AG09309 (cell line): Measurements from ENCODE around the gene VOPP1.
A peak's percentile ranks its signal among the peaks of the same experiment; 100 is the strongest.

ENCODE experiments used
- DNase-seq: peaks from one replicate; pipeline ENCODE4 v3.0.0-alpha.2; 2010; ENCODE audit warnings: low read depth
- H3K4me3 ChIP-seq: 2 replicates; pipeline ENCODE4 v1.5.1; 2011; ENCODE audit warnings: mild to moderate bottlenecking, low read depth, low read length, moderate library complexity; ENCODE audit not compliant: control insufficient read depth
- CTCF ChIP-seq: IDR thresholded peaks from 2 replicates; pipeline ENCODE4 v1.5.1; 2011; ENCODE audit warnings: mild to moderate bottlenecking, low read depth, low read length, inconsistent platforms; ENCODE audit not compliant: insufficient read depth, control insufficient read depth; ENCODE audit errors: missing control alignments

Gene VOPP1

GRCh38 chr7:55538538-55538937 lies 33.8 kb downstream of the VOPP1 start:
- no peak for TF ChIP-seq CTCF
- DNase-seq, result peak; percentile 85
- no peak overlapping the region for H3K4me3 ChIP-seq

GRCh38 chr7:55537458-55537990 lies 34.8 kb downstream of the VOPP1 start:
- TF ChIP-seq CTCF, result no peak
- H3K4me3 ChIP-seq, result no peak overlapping the region
- DNase-seq, result no peak

GRCh38 chr7:55536619-55537457 lies 35.5 kb downstream of the VOPP1 start:
- DNase-seq, result no peak
- TF ChIP-seq CTCF, result no peak
- no peak overlapping the region for H3K4me3 ChIP-seq

- H3K4me3 ChIP-seq, result no peak overlapping the region
- TF ChIP-seq CTCF, result no peak
- DNase-seq, result no peak
Measured at GRCh38 chr7:55535617-55536016, 36.7 kb downstream of the VOPP1 start.

- no peak for TF ChIP-seq CTCF
- H3K4me3 ChIP-seq, result no peak overlapping the region
- no peak for DNase-seq
Measured at GRCh38 chr7:55534916-55535590, 37.2 kb downstream of the VOPP1 start.

GRCh38 chr7:55534262-55534915 lies 37.9 kb downstream of the VOPP1 start:
- no peak for DNase-seq
- no peak overlapping the region for H3K4me3 ChIP-seq
- TF ChIP-seq CTCF, result no peak
